ENCODE results near the gene AMOT.

AMOT gene

GRCh38 chrX:112841114-112841819 lies 636 bp upstream of the AMOT start:
- peaks cover 0 to 43% (median 0%) of the 10 kb centered on the region in 5 experiments for H3K27me3 ChIP-seq (replicated peaks in 2 of 5; ENCODE audit: control insufficient read depth in 4 of 5, insufficient read depth in 5 of 5, low read length in 4 of 5)
- H3K27ac ChIP-seq (ENCODE audit: insufficient read depth in 1 of 2, low read depth in 1 of 2, low read length in 2 of 2, poor library complexity in 1 of 2, severe bottlenecking in 2 of 2) = peak overlapping the region in 1 of 2 experiments; percentile 49
- no peaks in the 10 kb centered on the region for H3K36me3 ChIP-seq (ENCODE audit: control insufficient read depth in 4 of 4, insufficient read depth in 4 of 4, low read length in 3 of 4)
- DNase-seq = peak; percentile 86 to 94 (median 92)
- peak overlapping the region; percentile 61 to 89 (median 73) for H3K4me3 ChIP-seq (ENCODE audit: control insufficient read depth in 1 of 7, extremely low read depth in 1 of 7, insufficient read depth in 4 of 7, low read depth in 2 of 7, low read length in 6 of 7)
- peaks cover 0 to 17% (median 5%) of the 10 kb centered on the region in 4 experiments for H3K4me1 ChIP-seq (ENCODE audit: control extremely low read depth in 1 of 4, control insufficient read depth in 4 of 4, insufficient read depth in 4 of 4, low read length in 3 of 4)
- 16% methylated on average over 25 of the region's 46 CpGs for WGBS (ENCODE audit: insufficient coverage)
- POLR2A ChIA-PET = interaction anchor here (0.5 kb wide), 1 partner anchor 35 kb away, joined by 3 read pairs; no protein-coding TSS in a partner anchor
- CTCF ChIA-PET = interaction anchor here (0.6 to 2.3 kb wide), 5 partner anchors 8 to 33 kb away, joined by 3 to 5 read pairs (median 3); no protein-coding TSS in a partner anchor
- H3K9me3 ChIP-seq (ENCODE audit: control extremely low read depth in 1 of 5, control insufficient read depth in 4 of 5, insufficient read depth in 2 of 5, low read depth in 1 of 5, low read length in 4 of 5) = no peaks in the 10 kb centered on the region

GRCh38 chrX:112839856-112840255 lies 775 bp downstream of the AMOT start:
- peak in 1 of 3 donors; percentile 3 for DNase-seq
- Histone ChIP-seq H3K27ac (ENCODE audit: insufficient read depth in 1 of 2, low read depth in 1 of 2, low read length in 2 of 2, poor library complexity in 1 of 2, severe bottlenecking in 2 of 2) (no peak overlapping the region), H3K27me3 (replicated peaks in 2 of 5; ENCODE audit: control insufficient read depth in 4 of 5, insufficient read depth in 5 of 5, low read length in 4 of 5) (peaks cover 0 to 41% (median 0%) of the 10 kb centered on the region in 5 experiments), H3K36me3 (ENCODE audit: control insufficient read depth in 4 of 4, insufficient read depth in 4 of 4, low read length in 3 of 4) (no peaks in the 10 kb centered on the region), H3K9me3 (ENCODE audit: control extremely low read depth in 1 of 5, control insufficient read depth in 4 of 5, insufficient read depth in 2 of 5, low read depth in 1 of 5, low read length in 4 of 5) (no peaks in the 10 kb centered on the region), H3K4me1 (ENCODE audit: control extremely low read depth in 1 of 4, control insufficient read depth in 4 of 4, insufficient read depth in 4 of 4, low read length in 3 of 4) (peaks cover 0 to 17% (median 5%) of the 10 kb centered on the region in 4 experiments), H3K4me3 (ENCODE audit: control insufficient read depth in 1 of 7, extremely low read depth in 1 of 7, insufficient read depth in 4 of 7, low read depth in 2 of 7, low read length in 6 of 7) (peak overlapping the region; percentile 57 to 89 (median 73))
- ChIA-PET CTCF (interaction anchor here (2.3 kb wide), 1 partner anchor 8 kb away, joined by 5 read pairs; no protein-coding TSS in a partner anchor), POLR2A (no interaction called here)
- 36% methylated on average over 4 of the region's 5 CpGs for WGBS (ENCODE audit: insufficient coverage)

- H3K27ac ChIP-seq (ENCODE audit: insufficient read depth in 1 of 2, low read depth in 1 of 2, low read length in 2 of 2, poor library complexity in 1 of 2, severe bottlenecking in 2 of 2) = no peak overlapping the region
- peaks cover 0 to 35% (median 0%) of the 10 kb centered on the region in 5 experiments for H3K27me3 ChIP-seq (replicated peaks in 2 of 5; ENCODE audit: control insufficient read depth in 4 of 5, insufficient read depth in 5 of 5, low read length in 4 of 5)
- ChIA-PET POLR2A (no interaction called here), CTCF (no interaction called here)
- peaks cover 0 to 17% (median 5%) of the 10 kb centered on the region in 4 experiments for H3K4me1 ChIP-seq (ENCODE audit: control extremely low read depth in 1 of 4, control insufficient read depth in 4 of 4, insufficient read depth in 4 of 4, low read length in 3 of 4)
- no peak overlapping the region for H3K4me3 ChIP-seq (ENCODE audit: control insufficient read depth in 1 of 7, extremely low read depth in 1 of 7, insufficient read depth in 4 of 7, low read depth in 2 of 7, low read length in 6 of 7)
- WGBS (ENCODE audit: insufficient coverage) = no CpG with 5 or more reads among the region's 1 CpG
- no peak for DNase-seq
- no peaks in the 10 kb centered on the region for H3K9me3 ChIP-seq (ENCODE audit: control extremely low read depth in 1 of 5, control insufficient read depth in 4 of 5, insufficient read depth in 2 of 5, low read depth in 1 of 5, low read length in 4 of 5)
- H3K36me3 ChIP-seq (ENCODE audit: control insufficient read depth in 4 of 4, insufficient read depth in 4 of 4, low read length in 3 of 4) = no peaks in the 10 kb centered on the region
These were observed 3.1 kb downstream of the AMOT start for GRCh38 chrX:112837531-112837930.

GRCh38 chrX:112835019-112835418 lies 5.6 kb downstream of the AMOT start:
- H3K9me3 ChIP-seq (ENCODE audit: control extremely low read depth in 1 of 5, control insufficient read depth in 4 of 5, insufficient read depth in 2 of 5, low read depth in 1 of 5, low read length in 4 of 5) = no peaks in the 10 kb centered on the region
- DNase-seq = no peak
- peaks cover 0 to 5% (median under 1%) of the 10 kb centered on the region in 4 experiments for H3K4me1 ChIP-seq (ENCODE audit: control extremely low read depth in 1 of 4, control insufficient read depth in 4 of 4, insufficient read depth in 4 of 4, low read length in 3 of 4)
- WGBS (ENCODE audit: insufficient coverage) = 86% methylated on average over 1 of the region's 1 CpG
- ChIA-PET POLR2A (no interaction called here), CTCF (no interaction called here)
- H3K4me3 ChIP-seq (ENCODE audit: control insufficient read depth in 1 of 7, extremely low read depth in 1 of 7, insufficient read depth in 4 of 7, low read depth in 2 of 7, low read length in 6 of 7) = no peak overlapping the region
- H3K27me3 ChIP-seq (replicated peaks in 2 of 5; ENCODE audit: control insufficient read depth in 4 of 5, insufficient read depth in 5 of 5, low read length in 4 of 5) = peaks cover 0 to 11% (median 0%) of the 10 kb centered on the region in 5 experiments
- H3K27ac ChIP-seq (ENCODE audit: insufficient read depth in 1 of 2, low read depth in 1 of 2, low read length in 2 of 2, poor library complexity in 1 of 2, severe bottlenecking in 2 of 2) = no peak overlapping the region
- H3K36me3 ChIP-seq (ENCODE audit: control insufficient read depth in 4 of 4, insufficient read depth in 4 of 4, low read length in 3 of 4) = no peaks in the 10 kb centered on the region

- ChIA-PET POLR2A (no interaction called here), CTCF (no interaction called here)
- H3K4me1 ChIP-seq (ENCODE audit: control extremely low read depth in 1 of 4, control insufficient read depth in 4 of 4, insufficient read depth in 4 of 4, low read length in 3 of 4) = no peaks in the 10 kb centered on the region
- no peaks in the 10 kb centered on the region for H3K36me3 ChIP-seq (ENCODE audit: control insufficient read depth in 4 of 4, insufficient read depth in 4 of 4, low read length in 3 of 4)
- WGBS (ENCODE audit: insufficient coverage) = 72% methylated on average over 3 of the region's 8 CpGs
- no peak overlapping the region for H3K4me3 ChIP-seq (ENCODE audit: control insufficient read depth in 1 of 7, extremely low read depth in 1 of 7, insufficient read depth in 4 of 7, low read depth in 2 of 7, low read length in 6 of 7)
- H3K9me3 ChIP-seq (ENCODE audit: control extremely low read depth in 1 of 5, control insufficient read depth in 4 of 5, insufficient read depth in 2 of 5, low read depth in 1 of 5, low read length in 4 of 5) = no peaks in the 10 kb centered on the region
- peaks cover 0 to 6% (median 0%) of the 10 kb centered on the region in 5 experiments for H3K27me3 ChIP-seq (replicated peaks in 2 of 5; ENCODE audit: control insufficient read depth in 4 of 5, insufficient read depth in 5 of 5, low read length in 4 of 5)
- DNase-seq = no peak
- no peak overlapping the region for H3K27ac ChIP-seq (ENCODE audit: insufficient read depth in 1 of 2, low read depth in 1 of 2, low read length in 2 of 2, poor library complexity in 1 of 2, severe bottlenecking in 2 of 2)
These were observed 6.4 kb downstream of the AMOT start for GRCh38 chrX:112834031-112834845.

- no peaks in the 10 kb centered on the region for H3K4me1 ChIP-seq (ENCODE audit: control extremely low read depth in 1 of 4, control insufficient read depth in 4 of 4, insufficient read depth in 4 of 4, low read length in 3 of 4)
- H3K9me3 ChIP-seq (ENCODE audit: control extremely low read depth in 1 of 5, control insufficient read depth in 4 of 5, insufficient read depth in 2 of 5, low read depth in 1 of 5, low read length in 4 of 5) = no peaks in the 10 kb centered on the region
- H3K27me3 ChIP-seq (replicated peaks in 2 of 5; ENCODE audit: control insufficient read depth in 4 of 5, insufficient read depth in 5 of 5, low read length in 4 of 5) = no peaks in the 10 kb centered on the region
- H3K27ac ChIP-seq (ENCODE audit: insufficient read depth in 1 of 2, low read depth in 1 of 2, low read length in 2 of 2, poor library complexity in 1 of 2, severe bottlenecking in 2 of 2) = no peak overlapping the region
- 56% methylated on average over 3 of the region's 3 CpGs for WGBS (ENCODE audit: insufficient coverage)
- DNase-seq = peak in 1 of 3 donors; percentile 8
- H3K4me3 ChIP-seq (ENCODE audit: control insufficient read depth in 1 of 7, extremely low read depth in 1 of 7, insufficient read depth in 4 of 7, low read depth in 2 of 7, low read length in 6 of 7) = no peak overlapping the region
- CTCF ChIA-PET = interaction anchor here (1.9 kb wide), 1 partner anchor 8 kb away, joined by 5 read pairs; the partner anchor contains the start of gene AMOT
- POLR2A ChIA-PET = no interaction called here
- no peaks in the 10 kb centered on the region for H3K36me3 ChIP-seq (ENCODE audit: control insufficient read depth in 4 of 4, insufficient read depth in 4 of 4, low read length in 3 of 4)
These were observed 8.0 kb downstream of the AMOT start for GRCh38 chrX:112832481-112833095.
